Measurements from ENCODE around the gene UIMC1. TPM values are rescaled to one million over a fixed set of nuclear protein-coding genes. Genes with fewer than 3 reads are reported as not detected.

Gene UIMC1
- total RNA-seq, 1 experiment from 2014 or later, result 38.4 TPM

- H3K9me3 ChIP-seq (ENCODE audit: control insufficient read depth in 1 of 2, insufficient read depth in 1 of 2, low read depth in 1 of 2, low read length in 2 of 2), result no peaks in the 10 kb centered on the region
- H2AFZ ChIP-seq (ENCODE audit: low read depth, low read length, poor library complexity, severe bottlenecking), result no peak overlapping the region
- H4K20me1 ChIP-seq (ENCODE audit: insufficient read depth), result no peaks in the 10 kb centered on the region
- 0 out of 2 replicates have a peak, but pooled peaks cover 11% of the 10 kb centered on the region for H3K79me2 ChIP-seq (ENCODE audit: insufficient read depth, low read length)
- no peak for TF ChIP-seq POLR2AphosphoS5 (IDR thresholded peaks at IDR 0.05; ENCODE audit: low read depth, low read length)
- no peak for TF ChIP-seq POLR2A (IDR thresholded peaks at IDR 0.05; ENCODE audit: borderline replicate concordance, extremely low read depth, insufficient read depth, insufficient read length)
- no peak for TF ChIP-seq TCF7L2 (IDR thresholded peaks at IDR 0.05; ENCODE audit: borderline replicate concordance, extremely low read depth, insufficient read depth, insufficient read length)
- TF ChIP-seq EZH2phosphoT487 (IDR thresholded peaks at IDR 0.05; ENCODE audit: borderline replicate concordance), result no peak
- TF ChIP-seq ZFX (IDR thresholded peaks at IDR 0.05), result no peak
- TF ChIP-seq SP1 (IDR thresholded peaks at IDR 0.05; ENCODE audit: low read depth), result no peak
- no peak for TF ChIP-seq ZBTB33 (IDR thresholded peaks at IDR 0.05; ENCODE audit: extremely low read depth, insufficient replicate concordance, low read length)
- no peak for TF ChIP-seq RAD21 (IDR thresholded peaks at IDR 0.05; ENCODE audit: low read depth)
- TF ChIP-seq ELF1 (IDR thresholded peaks at IDR 0.05; ENCODE audit: borderline replicate concordance, low read depth), result no peak
- no peak for TF ChIP-seq SIN3A (IDR thresholded peaks at IDR 0.05; ENCODE audit: low read depth)
- TF ChIP-seq JUND (IDR thresholded peaks at IDR 0.05), result no peak
- no peak overlapping the region for H3K9ac ChIP-seq (ENCODE audit: low read length)
- DNase-seq (ENCODE audit: low read depth, low spot score) (no peak), ATAC-seq (no peak)
- no peak overlapping the region for H3K4me2 ChIP-seq (ENCODE audit: low read length)
- H3K4me1 ChIP-seq (ENCODE audit: control insufficient read depth in 1 of 2, insufficient read depth in 2 of 2, low read length in 2 of 2), result no peaks in the 10 kb centered on the region
- H3K36me3 ChIP-seq (ENCODE audit: control insufficient read depth in 1 of 2, insufficient read depth in 2 of 2, low read length in 2 of 2), result peaks cover 21 to 39% of the 10 kb centered on the region in 2 experiments; a peak in 3 of 4 replicates
- no peaks in the 10 kb centered on the region for H3K27me3 ChIP-seq (ENCODE audit: insufficient read depth, low read length)
- intact Hi-C loops (cut with micrococcal nuclease), result loop anchor here (5.0 kb wide), 1 partner anchor 271 kb away; no protein-coding TSS in a partner anchor
- ChIA-PET CTCF (no interaction called here), RAD21 (ENCODE audit: low non-redundant PET in 1 of 2, low total read pairs in 2 of 2, uncharacterized antibody in 2 of 2, unreplicated experiment in 2 of 2) (interaction anchor here in 1 of 2 experiments (0.7 kb wide), 1 partner anchor 272 kb away, joined by 3 read pairs; no protein-coding TSS in a partner anchor), POLR2A (no interaction called here)
- no TSS peak for BruUV-seq (replicated peaks)
- no peaks in the 10 kb centered on the region for H3K9me2 ChIP-seq (ENCODE audit: insufficient read depth)
- H3K27ac ChIP-seq (ENCODE audit: low read depth, low read length), result no peak overlapping the region
- no peak overlapping the region for H3K4me3 ChIP-seq (replicated peaks in 1 of 2; ENCODE audit: low read depth in 1 of 2, low read length in 2 of 2)
Measured at GRCh38 chr5:176947847-176948246, 58.7 kb downstream of the UIMC1 start.

Data from HCT116 (cell line).